HG03575 (cell line): Measurements from ENCODE around the gene RASSF5.

ENCODE experiments used
- ATAC-seq: cut with Tn5 transposase; IDR thresholded peaks from one replicate; pipeline ENCODE4 v1.9.1; 2021; ENCODE audit not compliant: unreplicated experiment, insufficient number of reproducible peaks, low FRiP score; ENCODE audit errors: extremely low read depth

Gene RASSF5, protein sequence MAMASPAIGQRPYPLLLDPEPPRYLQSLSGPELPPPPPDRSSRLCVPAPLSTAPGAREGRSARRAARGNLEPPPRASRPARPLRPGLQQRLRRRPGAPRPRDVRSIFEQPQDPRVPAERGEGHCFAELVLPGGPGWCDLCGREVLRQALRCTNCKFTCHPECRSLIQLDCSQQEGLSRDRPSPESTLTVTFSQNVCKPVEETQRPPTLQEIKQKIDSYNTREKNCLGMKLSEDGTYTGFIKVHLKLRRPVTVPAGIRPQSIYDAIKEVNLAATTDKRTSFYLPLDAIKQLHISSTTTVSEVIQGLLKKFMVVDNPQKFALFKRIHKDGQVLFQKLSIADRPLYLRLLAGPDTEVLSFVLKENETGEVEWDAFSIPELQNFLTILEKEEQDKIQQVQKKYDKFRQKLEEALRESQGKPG

DNA sequence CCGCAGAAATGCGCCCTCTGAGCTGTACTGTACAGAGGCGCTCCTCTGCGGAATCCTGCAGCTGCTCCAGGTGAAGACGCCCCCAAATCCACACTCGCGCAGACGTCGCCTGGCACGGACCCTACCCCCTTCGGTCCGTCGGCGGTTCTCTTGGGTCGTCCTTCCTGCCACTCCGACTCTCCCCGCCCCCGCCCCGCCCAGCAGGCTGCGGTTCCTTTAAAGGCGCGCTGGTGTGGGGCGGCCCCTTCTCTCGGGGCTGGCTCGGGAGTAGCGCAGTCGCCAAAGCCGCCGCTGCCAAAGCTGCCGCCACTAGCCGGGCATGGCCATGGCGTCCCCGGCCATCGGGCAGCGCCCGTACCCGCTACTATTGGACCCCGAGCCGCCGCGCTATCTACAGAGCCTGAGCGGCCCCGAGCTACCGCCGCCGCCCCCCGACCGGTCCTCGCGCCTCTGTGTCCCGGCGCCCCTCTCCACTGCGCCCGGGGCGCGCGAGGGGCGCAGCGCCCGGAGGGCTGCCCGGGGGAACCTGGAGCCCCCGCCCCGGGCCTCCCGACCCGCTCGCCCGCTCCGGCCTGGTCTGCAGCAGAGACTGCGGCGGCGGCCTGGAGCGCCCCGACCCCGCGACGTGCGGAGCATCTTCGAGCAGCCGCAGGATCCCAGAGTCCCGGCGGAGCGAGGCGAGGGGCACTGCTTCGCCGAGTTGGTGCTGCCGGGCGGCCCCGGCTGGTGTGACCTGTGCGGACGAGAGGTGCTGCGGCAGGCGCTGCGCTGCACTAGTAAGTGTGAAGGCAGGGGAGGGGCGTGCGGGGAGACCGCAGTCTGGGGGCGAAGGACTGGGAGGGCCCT lies at the start of gene RASSF5:
RASSF5 (plus strand) TSS at position 248 of the 846 bp plus-strand sequence; CDS start at position 320, 72 bp downstream.
- ATAC-seq: no peak

- no peak for ATAC-seq
These were observed 47.6 kb upstream of the RASSF5 start for GRCh38 chr1:206459703-206460102.

DNA sequence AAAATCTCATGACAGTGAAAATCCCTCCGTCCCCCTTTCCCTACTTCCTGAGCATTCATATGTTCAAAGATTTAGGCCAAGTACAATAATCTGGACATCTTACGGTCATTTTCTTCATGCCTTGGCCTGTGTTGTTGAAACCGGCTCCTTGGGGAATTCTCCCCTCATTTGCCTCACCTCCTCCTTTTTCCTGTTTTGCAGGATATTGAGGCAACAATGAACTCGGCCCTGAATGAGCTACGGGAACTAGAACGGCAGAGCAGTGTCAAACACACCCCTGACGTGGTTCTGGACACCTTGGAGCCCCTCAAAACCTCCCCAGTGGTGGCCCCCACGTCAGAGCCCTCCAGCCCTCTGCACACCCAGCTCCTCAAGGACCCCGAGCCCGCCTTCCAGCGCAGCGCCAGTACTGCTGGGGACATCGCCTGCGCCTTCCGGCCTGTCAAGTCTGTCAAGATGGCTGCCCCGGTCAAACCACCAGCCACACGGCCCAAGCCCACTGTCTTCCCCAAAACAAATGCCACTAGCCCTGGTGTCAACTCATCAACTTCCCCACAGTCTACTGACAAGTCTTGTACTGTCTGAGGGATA lies 46.4 kb upstream of the RASSF5 start:
- no peak for ATAC-seq

DNA sequence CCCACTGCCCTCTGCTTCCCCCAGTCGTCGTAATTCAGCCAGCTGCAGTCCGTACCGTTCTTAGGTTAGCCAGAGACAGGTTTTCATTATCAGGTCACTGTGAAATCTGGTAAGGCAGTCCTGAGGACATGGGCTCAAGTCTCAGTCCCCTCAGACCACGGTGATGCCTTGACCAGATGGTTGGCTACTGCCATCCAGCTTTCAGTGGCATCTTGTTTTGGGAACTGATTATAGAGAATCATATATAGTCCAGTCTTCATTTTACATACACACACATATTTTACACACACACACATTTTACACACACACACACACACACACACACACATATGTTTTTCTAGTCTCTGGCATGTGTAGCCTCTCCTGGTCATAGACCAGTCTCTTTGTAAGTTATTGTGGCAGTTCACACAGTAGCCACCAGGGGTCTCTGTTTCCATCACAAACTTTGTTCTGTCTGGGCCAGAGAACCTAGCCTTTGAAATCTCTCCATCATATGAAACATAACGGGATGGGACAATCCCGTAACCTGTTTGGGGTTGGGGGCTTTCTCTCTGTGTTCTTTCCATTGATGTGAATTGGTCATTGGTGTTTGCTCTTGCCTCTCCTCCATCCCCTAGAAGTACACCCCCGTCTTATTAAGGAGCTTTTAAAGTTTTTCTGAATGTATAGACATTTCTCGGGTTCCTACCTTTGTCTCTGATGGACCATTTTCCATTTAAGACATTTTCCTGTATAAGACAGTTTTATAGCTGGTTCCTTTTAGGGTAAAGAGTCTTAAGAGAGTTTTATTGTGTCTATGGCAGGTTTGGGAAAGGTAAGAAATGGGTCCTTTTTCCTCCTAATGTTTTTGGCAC lies 45.5 kb upstream of the RASSF5 start:
- ATAC-seq: no peak

DNA sequence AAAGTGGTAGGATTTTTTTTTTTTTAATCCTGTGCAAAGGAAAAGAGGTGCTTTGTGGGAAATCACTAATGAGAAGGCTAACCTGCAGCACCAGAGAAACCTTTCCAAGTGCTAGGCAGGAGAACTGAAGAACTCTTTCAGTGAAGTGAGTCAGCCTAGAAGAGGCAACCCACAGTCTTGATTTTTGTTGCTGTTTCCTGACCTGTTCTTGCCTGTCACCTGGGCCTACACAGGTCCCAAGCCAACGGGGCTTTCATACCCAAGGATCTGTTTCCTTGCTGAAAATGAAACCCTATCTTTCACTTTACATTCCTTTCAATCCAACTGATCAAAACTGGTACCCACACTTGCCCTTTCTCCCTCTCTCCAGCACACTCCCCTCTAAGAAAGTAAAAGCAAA lies 44.2 kb upstream of the RASSF5 start:
- no peak for ATAC-seq

DNA sequence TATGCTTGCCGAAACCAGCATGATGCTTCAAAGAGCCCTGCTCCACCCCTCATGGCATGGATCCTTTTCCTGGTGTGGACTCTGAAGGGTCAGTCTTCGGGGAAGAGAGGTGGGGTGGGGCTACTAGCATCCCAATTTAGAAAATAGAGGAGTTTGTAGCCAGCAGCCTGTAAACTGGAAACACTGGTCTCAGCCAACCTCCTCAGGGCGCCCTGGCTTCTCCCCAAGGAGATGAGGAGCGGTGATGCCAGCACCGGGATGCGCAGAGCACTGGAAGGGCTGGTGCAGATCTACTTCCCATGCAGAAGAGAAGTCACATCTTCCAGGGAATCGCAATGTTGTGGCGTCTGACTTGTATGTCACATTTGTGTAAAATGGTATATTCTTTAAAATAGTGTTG lies 43.4 kb upstream of the RASSF5 start:
- no peak for ATAC-seq

GRCh38 chr1:206464456-206464964 lies 42.8 kb upstream of the RASSF5 start:
- ATAC-seq: no peak

GRCh38 chr1:206465951-206466350 lies 41.4 kb upstream of the RASSF5 start:
- no peak for ATAC-seq

GRCh38 chr1:206466840-206467649 lies 40.3 kb upstream of the RASSF5 start:
- ATAC-seq: no peak

- ATAC-seq: no peak
These were observed 39.4 kb upstream of the RASSF5 start for GRCh38 chr1:206467915-206468314.

DNA sequence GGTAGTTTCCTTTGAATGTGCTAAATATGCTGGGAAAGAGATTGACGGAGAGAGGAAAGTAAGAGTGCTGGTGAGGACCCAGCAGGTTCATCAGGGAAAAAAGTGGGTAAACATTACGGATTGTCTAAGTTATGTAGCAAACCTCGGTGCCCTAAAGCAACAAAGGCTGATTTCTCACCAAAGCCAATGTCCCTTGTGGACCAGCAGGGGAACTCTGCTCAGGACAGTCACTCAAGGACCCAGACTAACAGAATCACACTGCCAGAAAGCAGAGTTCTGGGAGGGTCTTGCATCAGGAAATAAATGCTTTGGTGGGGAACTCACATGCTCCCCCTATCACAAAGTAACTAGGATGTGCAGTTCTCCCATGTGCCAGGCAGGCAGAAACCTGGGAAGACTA lies 38.8 kb upstream of the RASSF5 start:
- ATAC-seq: no peak

DNA sequence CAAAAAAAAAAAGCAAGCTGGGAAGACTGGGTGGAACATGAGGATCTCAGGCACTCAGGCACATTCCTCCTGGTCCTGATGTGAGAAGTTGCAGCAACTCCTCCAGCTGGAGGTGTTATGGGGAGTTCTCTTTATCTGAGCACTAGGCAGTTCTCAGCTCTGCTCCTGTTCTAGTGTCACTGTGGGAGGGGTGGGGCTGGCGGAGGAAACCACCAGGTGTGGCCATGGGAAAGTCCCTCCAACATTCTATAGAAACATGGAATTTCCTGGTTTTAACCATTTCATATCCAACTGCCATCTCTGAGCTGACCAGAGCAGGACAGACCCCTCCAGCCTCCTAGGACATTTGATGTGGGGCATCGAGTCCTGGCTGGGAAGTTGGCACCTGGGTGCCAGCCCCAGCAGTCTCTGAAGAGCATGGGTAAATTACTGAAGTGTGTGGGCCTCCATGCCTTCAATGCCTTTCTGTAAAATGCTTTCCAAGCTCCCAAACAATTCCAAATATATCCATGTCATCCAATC lies 37.9 kb upstream of the RASSF5 start:
- no peak for ATAC-seq

- ATAC-seq: no peak
These were observed 37.2 kb upstream of the RASSF5 start, which contains the start of gene IKBKE for GRCh38 chr1:206469933-206470691. Gene IKBKE, plus strand, starts transcription at chr1:206470476. Its CDS starts 2,752 bp downstream, at chr1:206473228.

GRCh38 chr1:206470692-206471414 lies 36.5 kb upstream of the RASSF5 start:
- no peak for ATAC-seq

- ATAC-seq: no peak
These were observed 35.9 kb upstream of the RASSF5 start for GRCh38 chr1:206471415-206471801.

- no peak for ATAC-seq
These were observed 35.3 kb upstream of the RASSF5 start for GRCh38 chr1:206472024-206472423.
